LHCN-M2 (cell line): ENCODE results near the gene KRTAP4-7. TPM values are rescaled to one million over a fixed set of nuclear protein-coding genes. Genes with fewer than 3 reads are reported as not detected.
"Not testable (repeated sequence)": the region's sequence is repeated elsewhere in the genome, so short reads cannot be mapped to it uniquely, and the experiment has no call there.

Source experiments
- DNase-seq: peaks from one replicate; pipeline ENCODE4 v3.0.0-alpha.2; 2012; ENCODE audit warnings: low read depth
- total RNA-seq: library from RNA; depleted of rRNA; stranded (reverse); fragments of >200 nt; gene quantifications from 2 replicates; pipeline ENCODE4 v1.2.3, GENCODE V29; 2014

The KRTAP4-7 gene
- total RNA-seq, 1 experiment from 2014 or later, result not detected

- DNase-seq, result not testable (repeated sequence)
These were observed 18.8 kb upstream of the KRTAP4-7 start for GRCh38 chr17:41065016-41065689.

- DNase-seq, result peak; percentile 90
These were observed 17.9 kb upstream of the KRTAP4-7 start, which contains the start of gene KRTAP2-4 for GRCh38 chr17:41065829-41066624. KRTAP2-4 (minus strand) TSS chr17:41065879; CDS start chr17:41065845, 34 bp downstream.

- DNase-seq, result no peak
These were observed 16.7 kb upstream of the KRTAP4-7 start for GRCh38 chr17:41067281-41067680.

GRCh38 chr17:41069031-41069430 is 14.9 kb upstream of the KRTAP4-7 start:
- no peak for DNase-seq

GRCh38 chr17:41071606-41072360 is 12.2 kb upstream of the KRTAP4-7 start:
- peak; percentile 96 for DNase-seq

- no peak for DNase-seq
These were observed 10.3 kb upstream of the KRTAP4-7 start for GRCh38 chr17:41073676-41074075.

GRCh38 chr17:41076788-41077187 is 7.2 kb upstream of the KRTAP4-7 start:
- DNase-seq, result no peak

- DNase-seq, result no peak
These were observed 1.3 kb upstream of the KRTAP4-7 start for GRCh38 chr17:41082626-41083025.

- DNase-seq, result peak; percentile 40
These were observed 523 bp upstream of the KRTAP4-7 start for GRCh38 chr17:41083427-41083826.

GRCh38 chr17:41088760-41089352 is 4.9 kb downstream of the KRTAP4-7 start:
- not testable (repeated sequence) for DNase-seq

GRCh38 chr17:41096055-41096454 is 12.1 kb downstream of the KRTAP4-7 start:
- no peak for DNase-seq

GRCh38 chr17:41098042-41098441 is 14.1 kb downstream of the KRTAP4-7 start, which contains the start of gene KRTAP4-8:
KRTAP4-8 (minus strand) TSS chr17:41098142; CDS start chr17:41098084, 58 bp downstream.
- DNase-seq, result no peak

- peak; percentile 22 for DNase-seq
These were observed 14.5 kb downstream of the KRTAP4-7 start for GRCh38 chr17:41098481-41098880.

GRCh38 chr17:41099682-41100480 is 15.9 kb downstream of the KRTAP4-7 start:
- DNase-seq, result peak; percentile 54

- DNase-seq, result peak; percentile 41
These were observed 17.8 kb downstream of the KRTAP4-7 start, which contains the start of gene KRTAP4-16 for GRCh38 chr17:41101586-41102259. KRTAP4-16 (minus strand) TSS chr17:41102209; CDS start chr17:41102209, 0 bp downstream.

- DNase-seq, result no peak
These were observed 19.9 kb downstream of the KRTAP4-7 start for GRCh38 chr17:41103896-41104295.

GRCh38 chr17:41104386-41105038 is 20.6 kb downstream of the KRTAP4-7 start:
- peak; percentile 38 for DNase-seq

- DNase-seq, result peak; percentile 49
These were observed 21.4 kb downstream of the KRTAP4-7 start, which contains the start of gene KRTAP4-9 for GRCh38 chr17:41105347-41105746. KRTAP4-9 (plus strand) TSS chr17:41105389; CDS start chr17:41105389, 0 bp downstream.

GRCh38 chr17:41107941-41108450 is 24.0 kb downstream of the KRTAP4-7 start:
- DNase-seq, result no peak
